Measurements from ENCODE around the gene FBXO11.

FBXO11 gene

DNA sequence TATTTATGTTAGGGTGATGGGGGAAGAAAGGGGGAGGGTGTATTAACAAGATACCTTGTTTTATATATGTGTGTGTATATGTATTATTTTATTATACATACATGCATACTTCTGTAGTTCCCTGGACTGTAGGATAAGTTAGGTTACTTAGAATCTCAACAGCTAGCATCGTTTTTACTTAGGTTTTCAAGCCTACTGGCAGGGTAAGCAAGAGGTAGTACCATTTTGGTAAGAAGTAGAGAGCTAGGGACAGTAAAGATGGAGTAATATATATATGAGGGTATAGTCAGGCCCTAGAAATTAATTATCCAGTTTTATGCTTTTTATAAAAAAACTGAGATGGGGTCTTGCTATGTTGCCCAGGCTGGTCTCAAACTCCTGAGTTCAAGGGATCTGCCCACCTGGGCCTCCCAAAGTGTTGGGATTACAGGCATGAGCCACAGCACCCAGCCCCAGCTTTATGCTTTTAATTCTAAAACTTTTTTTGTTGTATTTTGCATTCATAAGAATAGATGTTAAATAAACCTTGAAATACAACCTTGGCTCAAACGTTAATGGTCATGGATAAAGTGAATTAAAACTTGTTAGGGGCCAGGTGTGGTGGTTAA lies 110.1 kb downstream of the FBXO11 start:
- no peak for DNase-seq

DNA sequence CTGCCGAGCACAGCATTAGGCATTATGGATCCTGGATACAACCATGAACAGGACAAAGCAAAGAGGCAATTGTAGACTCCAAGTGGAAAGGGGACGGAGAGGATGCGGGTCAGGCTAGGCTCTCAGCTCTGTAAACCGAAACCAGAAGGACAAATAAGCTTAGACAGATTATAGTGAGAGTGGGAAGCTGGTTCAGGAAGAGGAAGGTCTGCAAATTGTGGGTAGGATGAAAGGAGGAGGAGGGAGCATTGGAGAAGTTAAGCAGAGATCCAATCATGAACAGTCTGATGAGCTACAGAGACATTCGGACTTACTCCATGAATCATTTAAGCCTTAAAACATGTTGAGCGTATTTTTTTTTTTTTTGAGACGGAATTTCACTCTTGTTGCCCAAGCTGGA lies 120.3 kb downstream of the FBXO11 start:
- peak in 1 of 58 donors; percentile 22 for DNase-seq

- DNase-seq: peak in 3 of 58 donors; percentile 8 to 16 (median 14)
These were observed 121.9 kb downstream of the FBXO11 start for GRCh38 chr2:47784352-47784851.

GRCh38 chr2:47783486-47784351 lies 122.6 kb downstream of the FBXO11 start:
- peak in 45 of 58 donors; percentile 14 to 74 (median 52) for DNase-seq

DNA sequence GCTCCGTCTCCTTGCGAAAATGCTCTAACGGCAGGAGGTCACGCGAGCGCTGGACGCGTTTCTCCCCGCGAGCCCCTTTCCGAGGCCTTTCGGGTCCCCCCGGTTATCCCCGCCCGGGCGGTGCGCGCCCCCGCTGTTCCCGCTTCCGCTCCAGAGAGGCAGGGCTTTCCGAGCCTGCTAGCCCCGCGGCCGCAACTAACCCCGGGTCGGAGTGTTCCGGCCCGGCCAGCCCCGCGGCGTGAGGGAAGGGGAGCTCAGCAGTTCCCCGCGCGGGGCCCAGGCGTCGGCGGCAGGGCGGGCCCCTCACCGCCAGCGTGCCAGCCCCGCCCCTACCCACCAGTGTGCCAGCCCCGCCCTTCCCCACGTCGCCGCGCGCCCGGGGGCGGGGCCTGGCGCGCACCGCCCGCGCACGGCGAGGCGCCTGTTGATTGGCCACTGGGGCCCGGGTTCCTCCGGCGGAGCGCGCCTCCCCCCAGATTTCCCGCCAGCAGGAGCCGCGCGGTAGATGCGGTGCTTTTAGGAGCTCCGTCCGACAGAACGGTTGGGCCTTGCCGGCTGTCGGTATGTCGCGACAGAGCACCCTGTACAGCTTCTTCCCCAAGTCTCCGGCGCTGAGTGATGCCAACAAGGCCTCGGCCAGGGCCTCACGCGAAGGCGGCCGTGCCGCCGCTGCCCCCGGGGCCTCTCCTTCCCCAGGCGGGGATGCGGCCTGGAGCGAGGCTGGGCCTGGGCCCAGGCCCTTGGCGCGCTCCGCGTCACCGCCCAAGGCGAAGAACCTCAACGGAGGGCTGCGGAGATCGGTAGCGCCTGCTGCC lies 123.4 kb downstream of the FBXO11 start, which contains the start of gene MSH6:
MSH6 (plus strand) TSS at position 475 of the 815 bp plus-strand sequence; CDS start at position 564, 89 bp downstream.
- DNase-seq: peak; percentile 48 to 93 (median 86)

GRCh38 chr2:47782381-47782670 lies 124.0 kb downstream of the FBXO11 start:
- DNase-seq: no peak

DNA sequence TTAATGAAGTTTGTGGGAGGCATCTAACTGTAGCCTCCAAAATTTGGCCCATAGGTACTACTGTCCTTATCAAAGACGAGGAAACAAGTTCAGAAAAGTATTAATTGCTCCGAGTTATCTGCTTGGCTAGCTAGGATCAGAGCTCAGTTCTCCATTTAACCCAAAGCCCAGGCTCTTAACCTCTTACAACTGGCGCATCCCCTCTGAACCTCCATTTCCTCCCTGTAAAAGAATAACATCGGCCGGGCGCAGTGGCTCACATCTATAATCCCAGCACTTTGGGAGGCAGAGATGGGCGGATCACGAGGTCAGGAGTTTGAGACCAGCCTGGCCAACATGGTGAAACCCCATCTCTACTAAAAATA lies 126.9 kb downstream of the FBXO11 start:
- no peak for DNase-seq

- no peak for DNase-seq
These were observed 127.4 kb downstream of the FBXO11 start for GRCh38 chr2:47778698-47779425.

- DNase-seq: no peak
These were observed 128.9 kb downstream of the FBXO11 start for GRCh38 chr2:47777277-47777937.

DNA sequence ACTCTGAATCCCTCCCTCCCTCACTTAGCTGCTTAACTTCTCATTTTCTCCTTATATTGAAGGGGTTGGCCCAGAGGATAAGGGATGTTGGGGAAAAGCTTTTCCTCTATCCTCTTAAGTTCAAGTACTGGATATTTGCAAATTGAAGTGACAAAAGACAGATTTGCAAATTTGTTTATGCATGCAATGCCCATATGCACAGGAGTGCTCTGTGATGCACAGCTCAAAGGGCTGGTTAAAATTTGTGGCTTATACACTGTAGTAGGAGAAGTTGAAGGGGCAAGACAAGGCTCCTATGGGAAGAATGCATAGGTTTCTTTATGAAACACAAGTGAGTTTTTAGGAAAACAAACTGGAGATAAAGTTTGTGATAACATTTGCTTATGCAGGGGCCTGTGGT lies 131.7 kb downstream of the FBXO11 start:
- DNase-seq: no peak

GRCh38 chr2:47772343-47772742 lies 134.0 kb downstream of the FBXO11 start:
- no peak for DNase-seq

DNA sequence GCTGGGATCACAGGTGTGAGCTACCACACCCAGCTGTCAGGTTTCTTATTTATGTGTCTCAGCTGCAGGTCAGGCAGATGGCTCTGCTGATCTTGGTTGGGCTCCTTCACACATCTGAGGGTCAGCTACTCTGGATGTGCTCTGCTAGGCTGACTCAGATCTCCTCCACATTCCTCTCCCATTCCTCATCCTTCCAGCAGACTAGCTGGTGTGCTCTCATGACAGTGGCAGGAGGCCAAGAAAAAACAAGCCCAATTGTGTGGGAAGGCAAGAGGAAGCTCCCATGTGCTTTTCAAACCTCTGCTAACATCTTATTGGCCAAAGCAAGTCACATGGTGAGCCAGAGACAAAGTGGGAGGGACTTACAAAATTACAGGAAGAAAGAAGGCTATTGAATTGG lies 135.1 kb downstream of the FBXO11 start:
- DNase-seq: peak in 37 of 58 donors; percentile 0 to 86 (median 37)

GRCh38 chr2:47769318-47769717 lies 137.0 kb downstream of the FBXO11 start:
- no peak for DNase-seq

DNA sequence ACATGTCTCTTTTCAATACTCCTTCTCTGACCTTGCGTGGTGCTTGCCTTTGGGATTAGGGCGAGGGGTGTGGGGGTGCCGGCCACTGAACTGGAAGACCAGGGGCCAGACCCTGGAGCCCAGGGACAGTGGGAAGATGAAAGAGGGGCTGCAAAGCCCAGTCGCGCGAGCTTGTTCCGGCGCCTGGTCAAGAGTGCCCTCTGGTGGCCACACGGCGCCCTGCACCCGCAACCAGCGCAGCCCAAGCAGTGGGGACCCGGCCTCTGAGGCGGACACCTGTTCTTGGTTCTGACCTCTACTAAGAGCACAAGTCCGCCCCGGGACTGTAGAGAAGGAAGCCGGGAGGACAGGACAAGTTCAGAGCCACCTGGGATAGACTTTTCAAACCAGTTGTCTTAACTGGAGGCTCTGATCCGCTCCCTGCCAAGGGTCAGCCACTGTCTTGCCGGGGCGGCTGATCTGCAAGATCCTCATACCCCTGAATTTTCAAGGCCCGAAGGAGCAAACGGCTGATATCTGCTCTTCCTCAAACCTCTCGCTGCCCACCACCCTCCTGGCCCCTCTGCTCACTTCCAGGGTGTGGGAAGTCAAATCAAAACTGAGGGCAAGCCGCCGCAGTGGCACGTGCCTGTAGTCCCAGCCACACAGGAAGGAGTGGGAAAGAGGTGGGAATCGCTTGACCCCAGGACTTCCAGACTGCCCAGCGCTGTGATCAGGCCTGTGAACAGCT lies 138.3 kb downstream of the FBXO11 start:
- peak in 54 of 58 donors; percentile 1 to 76 (median 50) for DNase-seq

GRCh38 chr2:47767497-47767844 lies 138.8 kb downstream of the FBXO11 start:
- DNase-seq: no peak

DNA sequence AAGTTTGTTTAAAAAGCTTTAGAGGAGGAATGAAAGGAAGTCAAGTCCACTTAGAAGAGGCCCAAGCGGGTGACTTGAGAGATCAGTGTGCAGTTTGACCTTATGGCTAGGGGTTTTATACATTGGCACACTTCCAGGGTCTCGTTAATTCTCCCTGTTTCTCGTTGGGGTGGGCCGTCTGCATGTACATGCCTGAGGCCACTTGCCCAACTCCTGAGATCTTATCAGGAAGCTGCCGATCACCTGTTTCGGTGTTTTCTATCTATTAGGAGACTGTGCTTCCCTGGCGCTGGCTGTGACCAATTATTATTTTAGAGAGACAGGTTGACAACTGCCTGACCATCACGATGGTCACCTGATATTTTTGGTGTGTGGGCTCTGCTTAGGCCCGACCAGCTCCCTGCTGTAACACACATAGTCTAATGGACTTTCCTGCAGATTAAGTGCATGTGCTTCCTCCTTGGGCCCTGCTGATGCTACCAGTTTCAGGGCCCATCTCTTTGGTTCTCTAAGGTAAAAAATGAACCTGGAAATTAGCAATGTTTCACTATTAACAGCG lies 154.4 kb downstream of the FBXO11 start:
- DNase-seq: peak in 7 of 58 donors; percentile 5 to 63 (median 17)

DNA sequence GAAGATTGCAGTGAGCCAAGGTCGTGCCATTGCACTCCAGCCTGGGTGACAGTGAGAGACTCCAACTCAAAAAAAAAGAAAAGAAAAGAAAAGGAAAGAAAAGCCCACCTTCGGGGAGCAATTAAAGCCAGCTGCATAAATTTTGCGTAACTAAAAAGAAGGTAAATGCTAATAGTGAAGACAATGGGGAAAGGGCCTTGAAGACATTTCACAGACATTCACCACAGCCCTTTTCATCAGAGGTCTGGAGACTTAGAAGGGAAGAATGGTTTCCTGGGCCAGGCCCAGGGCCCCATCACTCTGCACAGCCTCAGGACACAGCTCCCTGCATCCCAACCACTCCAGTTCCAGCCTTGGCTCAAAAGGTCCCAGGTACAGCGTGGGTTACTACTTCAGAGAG lies 158.4 kb downstream of the FBXO11 start:
- DNase-seq: no peak

- DNase-seq: no peak
These were observed 162.2 kb downstream of the FBXO11 start for GRCh38 chr2:47744074-47744473.

- DNase-seq: no peak
These were observed 164.7 kb downstream of the FBXO11 start for GRCh38 chr2:47741637-47742036.

- no peak for DNase-seq
These were observed 165.2 kb downstream of the FBXO11 start for GRCh38 chr2:47741101-47741500.

All from anterior cingulate cortex (tissue), 58 donors.